ENCODE results near the gene FAM118A. TPM values are rescaled to one million over a fixed set of nuclear protein-coding genes. Genes with fewer than 3 reads are reported as not detected.
"Not testable (repeated sequence)": the region's sequence is repeated elsewhere in the genome, so short reads cannot be mapped to it uniquely, and the experiment has no call there.

Gene FAM118A
- total and polyA plus RNA-seq, 9 of the 15 experiments (the other 6 are each of a cell fraction or from before 2014, with no cell fraction given): 17.0 to 223 (median 59.4) TPM

DNA sequence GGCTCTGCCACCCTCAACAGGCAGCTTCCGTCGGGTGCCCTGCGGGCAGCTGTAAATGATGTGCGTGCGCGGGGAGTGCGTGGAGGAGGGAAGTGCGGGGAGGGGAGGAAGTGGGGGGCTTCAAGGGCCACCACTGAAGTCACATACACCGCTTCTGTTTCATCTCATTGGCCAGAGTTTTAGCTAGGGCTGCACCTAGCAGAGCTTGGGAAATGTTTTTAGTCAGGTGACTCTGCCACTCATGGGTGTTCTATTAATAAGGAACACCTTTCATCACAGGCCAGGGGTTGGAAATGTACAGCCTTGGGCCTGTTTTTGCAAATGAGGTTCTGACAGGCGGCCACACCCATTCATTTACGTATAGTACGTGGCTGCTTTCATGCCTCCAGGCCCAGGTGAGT is 14.6 kb downstream of the FAM118A start (continued):
- TF ChIP-seq MGA (IDR thresholded peaks at IDR 0.05) (no peak), ZNF507 (tag; conservative IDR thresholded peaks at IDR 0.05) (no peak), TCF15 (CRISPR knock-in tag; IDR thresholded peaks at IDR 0.05) (no peak), NRF1 (conservative IDR thresholded peaks at IDR 0.05 in 1 of 2, IDR thresholded peaks at IDR 0.05 in 1 of 2) (no peak), CGGBP1 (CRISPR knock-in tag; IDR thresholded peaks at IDR 0.05) (no peak), ZNF717 (CRISPR knock-in tag; IDR thresholded peaks at IDR 0.05) (no peak), CEBPG (CRISPR knock-in tag; IDR thresholded peaks at IDR 0.05) (no peak), CEBPG (tag; conservative IDR thresholded peaks at IDR 0.05 in 1 of 2, IDR thresholded peaks at IDR 0.05 in 1 of 2) (no peak)

GRCh38 chr22:45328261-45328660 is 18.5 kb downstream of the FAM118A start:
- in situ Hi-C loops (cut with MboI); H3K27ac ChIP-seq (ENCODE audit: extremely low read depth, low read depth, low read length); H3K27me3 ChIP-seq (ENCODE audit: control insufficient read depth in 2 of 2, insufficient read depth in 2 of 2, low read length in 2 of 2); H3K9ac ChIP-seq (ENCODE audit: insufficient read depth in 1 of 2, low read depth in 2 of 2, low read length in 2 of 2); H3K9me3 ChIP-seq (replicated peaks; ENCODE audit: control insufficient read depth, insufficient read depth, low read depth, low read length); ATAC-seq; BruUV-seq (replicated peaks); H3K9me1 ChIP-seq (ENCODE audit: control insufficient read depth, insufficient read depth, low read length); H3K4me2 ChIP-seq (ENCODE audit: insufficient read depth, low read length); CTCF ChIA-PET (ENCODE audit: low intra/inter-chr PET ratio); H2AFZ ChIP-seq (ENCODE audit: low read depth, low read length); FAIRE-seq; intact Hi-C loops (cut with micrococcal nuclease); H3K79me2 ChIP-seq (ENCODE audit: control insufficient read depth, insufficient read depth, low read length); H3K4me1 ChIP-seq (replicated peaks in 1 of 2; ENCODE audit: control insufficient read depth in 2 of 2, insufficient read depth in 2 of 2, low read length in 2 of 2); H4K20me1 ChIP-seq (replicated peaks; ENCODE audit: control insufficient read depth, insufficient read depth, low read length); DNase-seq (ENCODE audit: extremely low read depth in 1 of 4, low spot score in 3 of 4); H3K4me3 ChIP-seq: not testable (repeated sequence)
- POLR2A ChIA-PET: interaction anchor here (0.8 to 1.5 kb wide), 2 partner anchors 17 to 56 kb away, joined by 3 to 5 read pairs; no protein-coding TSS in a partner anchor
- H3K36me3 ChIP-seq (ENCODE audit: control insufficient read depth, insufficient read depth, low read length): peaks cover 79% of the 10 kb centered on the region; the same call in 2 of the 3 replicates
- 100% methylated on average over 2 of the region's 8 CpGs for WGBS (ENCODE audit: insufficient coverage, low coverage, missing lambda C conversion rate)

All from K562 (cell line).